ENCODE data around the gene NKD2.

GRCh38 chr5:1040571-1040970 is 32.0 kb downstream of the NKD2 start:
- no peak for TF ChIP-seq MXI1 (IDR thresholded peaks at IDR 0.05; ENCODE audit: borderline replicate concordance, low read depth, low read length)
- TF ChIP-seq, protein P1, sequence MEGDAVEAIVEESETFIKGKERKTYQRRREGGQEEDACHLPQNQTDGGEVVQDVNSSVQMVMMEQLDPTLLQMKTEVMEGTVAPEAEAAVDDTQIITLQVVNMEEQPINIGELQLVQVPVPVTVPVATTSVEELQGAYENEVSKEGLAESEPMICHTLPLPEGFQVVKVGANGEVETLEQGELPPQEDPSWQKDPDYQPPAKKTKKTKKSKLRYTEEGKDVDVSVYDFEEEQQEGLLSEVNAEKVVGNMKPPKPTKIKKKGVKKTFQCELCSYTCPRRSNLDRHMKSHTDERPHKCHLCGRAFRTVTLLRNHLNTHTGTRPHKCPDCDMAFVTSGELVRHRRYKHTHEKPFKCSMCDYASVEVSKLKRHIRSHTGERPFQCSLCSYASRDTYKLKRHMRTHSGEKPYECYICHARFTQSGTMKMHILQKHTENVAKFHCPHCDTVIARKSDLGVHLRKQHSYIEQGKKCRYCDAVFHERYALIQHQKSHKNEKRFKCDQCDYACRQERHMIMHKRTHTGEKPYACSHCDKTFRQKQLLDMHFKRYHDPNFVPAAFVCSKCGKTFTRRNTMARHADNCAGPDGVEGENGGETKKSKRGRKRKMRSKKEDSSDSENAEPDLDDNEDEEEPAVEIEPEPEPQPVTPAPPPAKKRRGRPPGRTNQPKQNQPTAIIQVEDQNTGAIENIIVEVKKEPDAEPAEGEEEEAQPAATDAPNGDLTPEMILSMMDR (conservative IDR thresholded peaks at IDR 0.05; ENCODE audit: low read depth, low read length) = no peak
- TF ChIP-seq, protein P2, sequence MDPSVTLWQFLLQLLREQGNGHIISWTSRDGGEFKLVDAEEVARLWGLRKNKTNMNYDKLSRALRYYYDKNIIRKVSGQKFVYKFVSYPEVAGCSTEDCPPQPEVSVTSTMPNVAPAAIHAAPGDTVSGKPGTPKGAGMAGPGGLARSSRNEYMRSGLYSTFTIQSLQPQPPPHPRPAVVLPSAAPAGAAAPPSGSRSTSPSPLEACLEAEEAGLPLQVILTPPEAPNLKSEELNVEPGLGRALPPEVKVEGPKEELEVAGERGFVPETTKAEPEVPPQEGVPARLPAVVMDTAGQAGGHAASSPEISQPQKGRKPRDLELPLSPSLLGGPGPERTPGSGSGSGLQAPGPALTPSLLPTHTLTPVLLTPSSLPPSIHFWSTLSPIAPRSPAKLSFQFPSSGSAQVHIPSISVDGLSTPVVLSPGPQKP (IDR thresholded peaks at IDR 0.05; ENCODE audit: borderline replicate concordance, low read depth, low read length) = no peak
- TF ChIP-seq USF2 (IDR thresholded peaks at IDR 0.05; ENCODE audit: low read depth, low read length) = no peak
- no peak for TF ChIP-seq BHLHE40 (IDR thresholded peaks at IDR 0.05; ENCODE audit: low read depth, low read length)
- TF ChIP-seq SMC3 (IDR thresholded peaks at IDR 0.05; ENCODE audit: low read depth, low read length) = no peak
- TF ChIP-seq RAD21 (IDR thresholded peaks at IDR 0.05; ENCODE audit: low read length) = no peak
- TF ChIP-seq POLR2A (IDR thresholded peaks at IDR 0.05; ENCODE audit: low read depth, low read length) = no peak
- no peak for TF ChIP-seq RCOR1 (IDR thresholded peaks at IDR 0.05; ENCODE audit: insufficient replicate concordance, low read length)

Data from IMR-90 (cell line).